WERI-Rb-1 (cell line): ENCODE measurements around the gene MYO18A.

ENCODE experiments used
- DNase-seq: peaks from one replicate; pipeline ENCODE4 v3.0.0-alpha.2; 2020
- H3K27ac ChIP-seq: fragments of 250-450 bp; sonication (Bioruptor Pico); 2 replicates; pipeline ENCODE4 v1.5.1; 2020; ENCODE audit warnings: mild to moderate bottlenecking, moderate library complexity
- H3K27me3 ChIP-seq: fragments of 250-450 bp; sonication (Bioruptor Pico); 2 replicates; pipeline ENCODE4 v1.5.1; 2021; ENCODE audit warnings: mild to moderate bottlenecking, low read depth, moderate library complexity; ENCODE audit not compliant: insufficient read depth, severe bottlenecking
- H3K36me3 ChIP-seq: fragments of 250-450 bp; sonication (Bioruptor Pico); 2 replicates; pipeline ENCODE4 v1.5.1; 2020; ENCODE audit warnings: mild to moderate bottlenecking, moderate library complexity
- H3K4me3 ChIP-seq: 2 replicates; pipeline ENCODE4 v1.5.1; 2011; ENCODE audit warnings: low read depth, mild to moderate bottlenecking, control low read depth, low read length
- H3K9me3 ChIP-seq: fragments of 250-450 bp; sonication (Bioruptor Pico); 2 replicates; pipeline ENCODE4 v1.5.1; 2021; ENCODE audit warnings: mild to moderate bottlenecking, moderate library complexity; ENCODE audit not compliant: severe bottlenecking
- TF ChIP-seq, protein P1 (sequence below): IDR thresholded peaks from 2 replicates; pipeline ENCODE4 v1.5.1; 2011; ENCODE audit warnings: low read depth, mild to moderate bottlenecking, control low read depth, inconsistent platforms, low read length

Gene MYO18A

DNA sequence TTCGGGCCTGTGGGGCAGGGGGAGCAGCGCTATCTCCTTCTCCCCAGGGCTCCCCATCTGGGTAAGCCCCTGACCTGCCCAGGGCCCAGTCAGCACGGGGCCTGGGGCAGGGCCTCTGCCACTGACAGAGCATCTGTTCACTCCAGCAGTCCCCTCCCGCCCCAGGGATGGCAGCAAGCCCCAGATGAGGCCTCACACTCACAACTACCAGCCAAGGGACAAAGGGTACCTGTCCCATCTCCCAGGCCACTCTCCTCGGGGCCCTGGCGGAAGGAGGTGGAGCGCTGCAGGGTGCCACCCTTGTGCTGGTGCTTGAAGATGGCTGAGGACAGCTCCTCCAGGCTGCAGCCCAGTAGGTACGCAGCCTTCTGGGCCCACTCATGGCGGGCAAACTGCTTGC is 64.8 kb downstream of the MYO18A start:
- DNase-seq: peak; percentile 26
- Histone ChIP-seq H3K36me3 (peaks cover 43% of the 10 kb centered on the region), H3K27ac (no peak overlapping the region), H3K4me3 (no peak overlapping the region), H3K27me3 (no peaks in the 10 kb centered on the region), H3K9me3 (no peaks in the 10 kb centered on the region)
- TF ChIP-seq, protein P1, sequence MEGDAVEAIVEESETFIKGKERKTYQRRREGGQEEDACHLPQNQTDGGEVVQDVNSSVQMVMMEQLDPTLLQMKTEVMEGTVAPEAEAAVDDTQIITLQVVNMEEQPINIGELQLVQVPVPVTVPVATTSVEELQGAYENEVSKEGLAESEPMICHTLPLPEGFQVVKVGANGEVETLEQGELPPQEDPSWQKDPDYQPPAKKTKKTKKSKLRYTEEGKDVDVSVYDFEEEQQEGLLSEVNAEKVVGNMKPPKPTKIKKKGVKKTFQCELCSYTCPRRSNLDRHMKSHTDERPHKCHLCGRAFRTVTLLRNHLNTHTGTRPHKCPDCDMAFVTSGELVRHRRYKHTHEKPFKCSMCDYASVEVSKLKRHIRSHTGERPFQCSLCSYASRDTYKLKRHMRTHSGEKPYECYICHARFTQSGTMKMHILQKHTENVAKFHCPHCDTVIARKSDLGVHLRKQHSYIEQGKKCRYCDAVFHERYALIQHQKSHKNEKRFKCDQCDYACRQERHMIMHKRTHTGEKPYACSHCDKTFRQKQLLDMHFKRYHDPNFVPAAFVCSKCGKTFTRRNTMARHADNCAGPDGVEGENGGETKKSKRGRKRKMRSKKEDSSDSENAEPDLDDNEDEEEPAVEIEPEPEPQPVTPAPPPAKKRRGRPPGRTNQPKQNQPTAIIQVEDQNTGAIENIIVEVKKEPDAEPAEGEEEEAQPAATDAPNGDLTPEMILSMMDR: no peak

DNA sequence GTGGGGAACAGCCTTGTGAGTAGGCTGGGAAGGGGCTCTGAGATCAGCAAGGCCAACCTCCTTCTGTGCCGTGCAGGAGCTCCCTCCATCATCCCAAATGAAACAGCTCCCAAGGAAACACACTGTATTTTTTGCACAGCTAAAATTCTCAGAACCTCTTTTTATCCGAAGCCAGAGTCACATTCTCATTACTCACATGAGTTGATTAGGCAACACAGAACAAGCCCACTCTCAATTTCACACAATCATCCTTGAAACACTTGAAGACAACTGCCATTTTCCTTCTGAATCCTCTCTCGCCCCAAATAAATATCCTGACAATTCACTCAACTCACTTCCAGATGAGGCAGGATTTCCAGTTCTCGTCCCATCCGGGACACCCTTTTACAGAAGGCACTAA is 66.1 kb downstream of the MYO18A start:
- DNase-seq: no peak
- Histone ChIP-seq H3K4me3 (no peak overlapping the region), H3K27ac (0 out of 2 replicates have a peak overlapping the region, but pooled peaks have one; percentile 12), H3K9me3 (no peaks in the 10 kb centered on the region), H3K27me3 (no peaks in the 10 kb centered on the region), H3K36me3 (peaks cover 50% of the 10 kb centered on the region)
- TF ChIP-seq, protein P1: no peak

DNA sequence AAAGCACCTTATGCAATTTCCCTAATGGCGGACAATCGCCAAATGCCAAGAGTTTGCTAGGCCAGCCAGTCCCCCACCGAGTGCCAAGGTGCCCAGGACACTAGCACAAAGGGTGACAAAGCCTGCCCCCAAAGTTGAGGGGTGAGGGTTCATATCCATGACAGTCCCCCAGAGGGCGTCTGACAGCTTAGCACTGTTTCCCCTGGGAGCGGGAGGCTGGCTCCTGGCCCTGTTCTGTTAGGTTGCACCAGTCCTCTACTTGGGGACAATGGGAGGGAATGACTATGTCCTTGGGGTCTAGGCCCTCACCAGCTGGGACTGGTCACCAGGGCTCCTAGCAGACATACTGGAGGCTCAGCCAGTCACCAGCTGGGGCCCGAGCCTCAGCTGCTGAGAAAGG is 66.9 kb downstream of the MYO18A start:
- Histone ChIP-seq H3K27me3 (no peaks in the 10 kb centered on the region), H3K4me3 (no peak overlapping the region), H3K9me3 (no peaks in the 10 kb centered on the region), H3K27ac (peak overlapping the region; percentile 87), H3K36me3 (peaks cover 43% of the 10 kb centered on the region)
- TF ChIP-seq, protein P1: peak; percentile 51
- DNase-seq: peak; percentile 36

DNA sequence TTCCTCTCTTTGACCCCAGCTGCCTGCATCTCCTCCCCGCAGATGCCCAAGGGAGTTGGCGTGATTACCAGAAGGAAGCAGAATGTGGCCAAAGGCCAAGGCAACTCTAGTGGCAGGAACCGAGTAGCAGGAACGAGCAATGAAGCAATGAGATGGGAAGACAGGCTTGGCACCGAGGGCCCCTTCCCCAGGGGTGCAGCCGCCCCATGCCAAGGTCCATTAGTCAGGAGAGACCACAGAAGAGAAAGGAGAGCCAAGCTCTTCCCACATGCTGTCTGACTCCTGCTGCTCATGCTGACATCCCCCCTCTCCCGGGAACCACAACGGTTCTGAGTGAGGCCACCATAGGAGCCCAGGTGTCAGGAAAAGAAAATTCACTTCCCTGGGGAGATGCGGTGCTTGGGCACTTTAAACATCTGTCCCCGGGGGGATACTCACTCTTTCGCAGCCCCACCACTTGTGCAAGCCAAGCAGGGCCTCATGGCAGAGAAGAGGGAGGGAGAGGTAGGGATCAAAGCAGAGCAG is 67.4 kb downstream of the MYO18A start:
- H3K27ac ChIP-seq: peak overlapping the region; percentile 87
- H3K36me3 ChIP-seq: peaks cover 43% of the 10 kb centered on the region
- no peak for DNase-seq
- TF ChIP-seq, protein P1: no peak
- no peaks in the 10 kb centered on the region for H3K9me3 ChIP-seq
- no peaks in the 10 kb centered on the region for H3K27me3 ChIP-seq
- no peak overlapping the region for H3K4me3 ChIP-seq

DNA sequence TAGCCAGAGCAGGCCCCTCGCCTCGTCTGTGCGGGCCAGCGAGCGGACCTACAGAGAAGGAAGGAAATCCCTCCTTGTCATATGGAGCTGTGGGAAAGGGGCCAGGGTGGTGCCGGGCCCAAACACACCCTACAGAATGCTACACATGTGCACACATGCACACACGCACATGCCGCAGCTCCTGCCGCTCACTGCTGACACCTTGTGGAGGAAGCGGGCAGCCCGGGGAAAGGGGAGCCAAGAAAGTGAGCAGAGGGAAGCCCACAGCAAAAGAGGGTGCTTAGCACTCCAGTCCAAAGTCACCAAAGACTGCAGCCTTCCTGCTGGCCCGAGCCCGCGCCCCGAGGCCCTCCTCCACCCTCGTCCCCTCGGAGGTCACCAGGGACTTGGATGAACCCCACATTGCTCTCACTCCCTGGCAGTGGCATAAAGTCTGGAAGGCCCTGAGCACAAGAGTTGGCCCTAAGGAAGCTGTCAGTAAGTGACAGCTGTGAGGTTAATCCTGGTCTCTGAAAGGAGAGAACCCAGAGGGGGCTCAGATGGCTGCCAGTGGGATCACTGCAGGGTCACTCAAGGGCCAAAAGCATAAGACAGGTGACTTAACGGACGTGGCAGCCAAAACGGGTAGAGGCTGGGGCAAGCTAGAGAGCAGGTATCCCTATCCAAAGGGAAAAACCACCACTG is 68.2 kb downstream of the MYO18A start:
- Histone ChIP-seq H3K36me3 (peaks cover 43% of the 10 kb centered on the region), H3K4me3 (no peak overlapping the region), H3K27ac (peak overlapping the region; percentile 87), H3K27me3 (no peaks in the 10 kb centered on the region), H3K9me3 (no peaks in the 10 kb centered on the region)
- TF ChIP-seq, protein P1: peak; percentile 97
- DNase-seq: peak; percentile 88
